Spinal cord (tissue), 10 donors: ENCODE measurements around the gene MMAA. TPM values are rescaled to one million over a fixed set of nuclear protein-coding genes. Genes with fewer than 3 reads are reported as not detected.

ENCODE experiments used
- DNase-seq, 6 donors: peaks; one replicate each; pipeline versions ENCODE4 v3.0.0 to v3.0.0-alpha.2; 2013 to 2015; ENCODE audit warnings: low spot score in 6 of 6, low read depth in 4 of 6
- H3K27ac ChIP-seq: one replicate; pipeline ENCODE4 v1.5.1; 2013; ENCODE audit warnings: low read depth, low read length, control low read depth
- H3K27me3 ChIP-seq: one replicate; pipeline ENCODE4 v1.6.1; 2013; ENCODE audit warnings: low read length; ENCODE audit not compliant: control insufficient read depth, insufficient read depth
- H3K36me3 ChIP-seq: one replicate; pipeline ENCODE4 v1.6.1; 2013; ENCODE audit warnings: low read length; ENCODE audit not compliant: control insufficient read depth, insufficient read depth
- H3K4me1 ChIP-seq: one replicate; pipeline ENCODE4 v1.6.1; 2013; ENCODE audit warnings: low read length; ENCODE audit not compliant: control insufficient read depth, insufficient read depth
- H3K4me3 ChIP-seq: one replicate; pipeline ENCODE4 v1.5.1; 2013; ENCODE audit warnings: low read depth, low read length, control low read depth
- H3K9me3 ChIP-seq: one replicate; pipeline ENCODE4 v1.6.1; 2013; ENCODE audit warnings: low read length; ENCODE audit not compliant: control insufficient read depth, insufficient read depth
- WGBS: methylation state at CpG from one replicate; pipeline ENCODE4 v1.1.5; 2013; ENCODE audit warnings: missing lambda C conversion rate; ENCODE audit not compliant: insufficient coverage; 5-methylcytosine and 5-hydroxymethylcytosine counted together
- polyA plus RNA-seq, 2 donors: library from polyadenylated mRNA; unstranded; fragments of 120-200 nt; gene quantifications; one replicate each; pipeline ENCODE4 v1.2.1, GENCODE V29; 2013; ENCODE audit not compliant: insufficient read length in 2 of 2
- total RNA-seq, 2 donors: library from RNA; depleted of rRNA in 1 of 2; stranded (reverse); fragments of 120-200 nt in 1 of 2; fragments of >200 nt in 1 of 2; gene quantifications; one replicate each; pipeline versions ENCODE4 v1.2.3 to v1.2.4, GENCODE V29; 2013 to 2014
- donor health status: healthy.

MMAA gene
- total and polyA plus RNA-seq, 4 donors = 6.1 to 9.4 (median 9.1) TPM

DNA sequence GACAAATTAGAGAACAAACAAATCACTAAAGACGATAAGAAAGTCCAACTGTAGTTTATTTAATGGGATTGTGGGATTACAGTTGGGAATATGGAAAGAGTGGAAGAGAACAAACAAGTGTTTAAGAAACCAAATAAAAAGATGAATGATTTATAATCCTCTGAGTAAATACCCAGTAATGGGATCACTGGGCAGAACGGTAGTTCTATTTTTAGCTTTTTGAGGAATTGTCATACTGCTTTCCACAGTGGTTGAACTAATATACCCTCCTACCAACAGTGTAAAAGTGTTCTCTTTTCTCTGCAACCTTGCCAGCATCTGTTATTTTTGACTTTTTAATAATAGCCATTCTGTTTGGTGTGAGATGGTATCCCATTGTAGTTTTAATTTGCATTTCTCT is 75.7 kb downstream of the MMAA start:
- no CpG with 5 or more reads among the region's 2 CpGs for WGBS
- Histone ChIP-seq H3K27ac (no peak overlapping the region), H3K27me3 (no peaks in the 10 kb centered on the region), H3K4me3 (no peak overlapping the region), H3K36me3 (no peaks in the 10 kb centered on the region), H3K9me3 (no peaks in the 10 kb centered on the region), H3K4me1 (no peaks in the 10 kb centered on the region)
- DNase-seq = no peak

DNA sequence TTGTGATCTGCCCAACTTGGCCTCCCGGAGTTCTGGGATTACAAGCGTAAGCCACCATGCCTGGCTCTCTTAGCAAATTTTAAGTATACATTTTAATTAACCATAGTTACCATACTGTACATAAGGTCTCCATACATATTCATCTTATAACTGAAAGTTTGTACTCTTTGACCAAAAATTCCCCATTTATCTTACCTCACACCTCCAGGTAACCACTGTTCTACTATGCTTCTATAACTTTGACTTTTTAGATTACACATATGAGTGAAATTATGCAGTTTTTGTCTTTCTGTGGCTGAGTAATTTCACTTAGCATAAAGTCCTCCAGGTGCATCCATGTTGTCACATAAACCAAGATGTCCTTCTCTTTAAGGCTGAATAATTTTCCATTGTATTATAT is 78.1 kb downstream of the MMAA start:
- no CpG with 5 or more reads among the region's 2 CpGs for WGBS
- H3K4me1 ChIP-seq = no peaks in the 10 kb centered on the region
- H3K9me3 ChIP-seq = no peaks in the 10 kb centered on the region
- no peaks in the 10 kb centered on the region for H3K36me3 ChIP-seq
- DNase-seq = no peak
- H3K27me3 ChIP-seq = no peaks in the 10 kb centered on the region
- no peak overlapping the region for H3K4me3 ChIP-seq
- H3K27ac ChIP-seq = no peak overlapping the region

DNA sequence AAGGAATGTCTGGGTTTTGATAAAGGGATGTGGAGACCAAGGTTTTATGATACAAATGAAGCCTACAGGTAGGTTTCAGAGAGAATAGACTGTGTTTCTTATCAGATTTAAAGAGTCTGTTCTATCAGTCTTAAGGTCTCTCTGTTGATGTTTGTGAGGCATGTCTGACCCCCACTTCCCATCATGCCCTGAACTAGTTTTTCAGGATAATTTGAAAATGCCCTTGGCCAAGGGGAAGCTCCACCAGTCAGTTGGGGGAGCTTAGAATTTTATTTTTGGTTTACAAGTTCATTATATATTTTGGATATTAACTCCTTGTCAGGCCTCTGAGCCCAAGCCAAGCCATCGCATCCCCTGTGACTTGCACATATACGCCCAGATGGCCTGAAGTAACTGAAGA is 79.3 kb downstream of the MMAA start:
- WGBS = 94% methylated on average over 2 of the region's 2 CpGs
- no peak for DNase-seq
- Histone ChIP-seq H3K4me3 (no peak overlapping the region), H3K27me3 (no peaks in the 10 kb centered on the region), H3K4me1 (no peaks in the 10 kb centered on the region), H3K36me3 (no peaks in the 10 kb centered on the region), H3K27ac (no peak overlapping the region), H3K9me3 (no peaks in the 10 kb centered on the region)

DNA sequence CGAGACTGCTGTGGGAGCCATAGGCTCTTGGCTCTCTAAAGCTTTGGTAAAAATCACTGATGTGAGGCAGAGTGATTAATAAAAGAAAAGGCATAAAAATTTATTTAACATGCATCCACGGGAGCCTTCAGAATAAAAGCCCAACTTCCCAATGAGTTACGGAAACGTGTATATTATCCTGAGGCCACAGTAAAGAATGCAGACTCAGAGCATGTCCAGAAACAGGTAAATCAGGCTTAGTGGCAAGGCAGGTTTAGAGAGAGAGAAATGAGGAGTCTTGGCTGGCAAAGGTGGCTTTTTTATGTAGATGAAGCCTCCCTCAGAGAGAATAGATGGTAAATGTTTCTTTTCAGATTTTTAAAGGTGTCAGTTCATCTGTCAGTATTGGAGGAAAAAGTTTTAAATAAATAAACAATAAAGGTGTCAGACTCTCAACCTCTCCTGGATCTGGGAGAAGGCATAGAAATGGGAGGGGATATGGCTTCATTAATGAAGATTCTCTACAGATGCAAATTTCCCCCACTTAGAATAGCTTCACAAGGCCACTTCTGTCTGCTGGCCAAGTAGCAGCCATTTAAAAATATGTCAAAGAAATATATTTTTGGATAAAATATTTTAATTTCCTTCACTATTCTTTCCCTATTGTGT is 84.8 kb downstream of the MMAA start:
- H3K27ac ChIP-seq = no peak overlapping the region
- peak in 1 of 6 donors; percentile 3 for DNase-seq
- no peak overlapping the region for H3K4me3 ChIP-seq
- WGBS = 80% methylated on average over 2 of the region's 4 CpGs
- H3K27me3 ChIP-seq = no peaks in the 10 kb centered on the region
- H3K4me1 ChIP-seq = no peaks in the 10 kb centered on the region
- H3K9me3 ChIP-seq = no peaks in the 10 kb centered on the region
- no peaks in the 10 kb centered on the region for H3K36me3 ChIP-seq

DNA sequence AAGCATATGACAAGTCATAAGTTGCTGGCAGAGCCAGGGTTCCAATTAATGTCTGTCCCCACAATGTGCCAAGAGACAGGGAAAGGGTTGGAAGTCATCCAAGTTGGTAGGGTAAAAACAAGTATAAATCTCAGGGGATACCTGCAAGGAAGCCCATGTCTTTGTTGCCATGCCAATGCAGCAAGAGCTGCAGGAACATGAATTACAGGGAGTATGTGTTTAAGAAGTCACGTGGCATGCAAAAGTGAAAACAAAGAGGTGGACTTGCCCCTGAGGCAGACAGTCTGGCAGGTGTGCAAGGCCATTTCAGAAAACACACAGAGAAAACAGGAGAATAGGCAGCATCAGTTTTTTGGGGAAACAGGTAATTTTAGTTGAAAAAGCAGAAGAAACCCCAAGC is 90.2 kb downstream of the MMAA start:
- no peak for DNase-seq
- Histone ChIP-seq H3K27me3 (no peaks in the 10 kb centered on the region), H3K4me3 (no peak overlapping the region), H3K4me1 (no peaks in the 10 kb centered on the region), H3K36me3 (no peaks in the 10 kb centered on the region), H3K27ac (no peak overlapping the region), H3K9me3 (peaks cover 2% of the 10 kb centered on the region)
- WGBS = 57% methylated on average over 1 of the region's 1 CpG

Other genes with a start within 250 kb of the MMAA start
- 10 to 100 TPM; 33.8 to 43.3 TPM for gene SMAD1, start 137.5 kb upstream of the MMAA start, total RNA-seq
- 10 to 100 TPM; 39.9 to 47.7 TPM for gene SMAD1, start 137.5 kb upstream of the MMAA start, polyA plus RNA-seq
- gene C4orf51, start 60.8 kb downstream of the MMAA start, total RNA-seq = not detected
- gene C4orf51, start 60.8 kb downstream of the MMAA start, polyA plus RNA-seq = not detected